Heart right ventricle (tissue), 16 donors: ENCODE results near the gene POLK. TPM values are rescaled to one million over a fixed set of nuclear protein-coding genes. Genes with fewer than 3 reads are reported as not detected.
A peak's percentile ranks its signal among the peaks of the same experiment; 100 is the strongest.

ENCODE experiments used
- ATAC-seq, 8 donors: fragments of 200-7000 bp; cut with Tn5 transposase; one replicate each; pipeline ENCODE4 v1.9.1; 2020; ENCODE audit warnings: mild to moderate bottlenecking in 8 of 8, moderate library complexity in 8 of 8, moderate number of reproducible peaks in 1 of 8
- DNase-seq, 2 donors: peaks; one replicate each; pipeline ENCODE4 v3.0.0-alpha.2; 2020
- H3K27ac ChIP-seq, 10 donors: fragments of 200-600 bp; sonication (generic) in 2 of 10; one replicate each; pipeline versions ENCODE4 v1.5.0 to v1.8.0; 2020 to 2022; ENCODE audit warnings: mild to moderate bottlenecking in 3 of 10
- H3K27me3 ChIP-seq, 7 donors: fragments of 200-600 bp; one replicate each; pipeline ENCODE4 v1.8.0; 2021 to 2022; ENCODE audit warnings: mild to moderate bottlenecking in 2 of 7
- H3K36me3 ChIP-seq, 9 donors: fragments of 200-600 bp; sonication (generic) in 1 of 9; one replicate each; pipeline versions ENCODE4 v1.5.0 to v1.8.0; 2020 to 2022; ENCODE audit warnings: mild to moderate bottlenecking in 2 of 9
- H3K4me1 ChIP-seq, 9 donors: fragments of 200-600 bp; sonication (generic) in 1 of 9; one replicate each; pipeline versions ENCODE4 v1.5.0 to v1.8.0; 2020 to 2022; ENCODE audit warnings: mild to moderate bottlenecking in 4 of 9
- H3K4me3 ChIP-seq, 10 donors: fragments of 200-600 bp; sonication (generic) in 2 of 10; one replicate each; pipeline versions ENCODE4 v1.5.0 to v1.8.0; 2020 to 2022; ENCODE audit warnings: mild to moderate bottlenecking in 7 of 10, moderate library complexity in 2 of 10
- H3K9me3 ChIP-seq, 11 donors: fragments of 200-600 bp in 10 of 11; sonication (generic) in 2 of 11; one replicate each; pipeline versions ENCODE4 v1.5.0 to v1.8.0; 2013 to 2022; ENCODE audit warnings: mild to moderate bottlenecking in 2 of 11, control low read depth in 1 of 11, moderate library complexity in 1 of 11
- CTCF ChIP-seq, 9 donors: fragments of 200-600 bp; sonication (generic) in 2 of 9; IDR thresholded peaks; one replicate each; pipeline versions ENCODE4 v1.5.0 to v1.8.0; 2021 to 2022; ENCODE audit warnings: antibody characterized with exemption in 9 of 9, mild to moderate bottlenecking in 5 of 9, moderate library complexity in 1 of 9
- WGBS, 2 donors: extraction: QIAGEN DNeasy Blood & Tissue Kit; methylation state at CpG; one replicate each; pipeline ENCODE4 v1.1.7; 2013; ENCODE audit warnings: inconsistent platforms in 1 of 2; 5-methylcytosine and 5-hydroxymethylcytosine counted together
- intact Hi-C, 10 donors: fragments of 100-400 bp; cut with DNase I; formaldehyde crosslinking; loops; one replicate each; pipeline versions ENCODE4 v1.11.1 to v1.14.2; 2022
- polyA plus RNA-seq, 2 donors: library from polyadenylated mRNA; stranded (reverse); fragments of 200-250 nt; gene quantifications; one replicate each; pipeline ENCODE4 v1.2.3, GENCODE V29; 2013
- total RNA-seq, 10 donors: library from RNA; stranded (reverse); fragmentation: NEBNext Ultra II Directional in 3 of 10; extraction: Animal tissue kit (Norgen Biotek cat#: 25700) in 3 of 10; gene quantifications; one replicate each; pipeline versions ENCODE4 v1.2.1 to v1.2.4, GENCODE V29; 2021 to 2023
- donor health status: Arrhythmogenic right ventricular cardiomyopathy.
- donor health status: ischemic (EF 13 %, LVEDD 7.1; RV severe dilation, severe dysfunction).
- donor health status: healthy with polysubstance abuse.
- donor health status: DM: no; HTN: yes; CAD: no.
- donor health status: DM: no; HTN: no; CAD: no.
- donor health status: ischemic (EF 25% LVEDD 6.9; RV normal size, moderate dysfunction).
- donor health status: ischemic (EF 25% LVEDD 5.7; RV mildly dilated, moderate dysfunction).
- donor health status: healthy.
- donor health status: DM: yes; HTN: yes; CAD: no.
- donor health status: Ischemic cardiomyopathy.
- donor health status: ischemic (EF 35%, LVEDD 5.7; RV mildly dilated, moderate dysfunction).
- donor health status: nonischemic (EF 11% LVEDD 7.7; RV severe dilation, severe dysfunction).
- donor health status: DM: yes; HTN: yes; CAD: no.
- donor health status: PGD.
- donor health status: ischemic (EF 29% LVEDD 5.4; RV normal size, mild dysfunction).
- donor health status: nonischemic (EF 23%, LVEDD 6.1; RV moderate dilation, normal function).

The POLK gene
- total and polyA plus RNA-seq, 12 donors, result 4.0 to 27.2 (median 22.6) TPM

- no peak for DNase-seq
- Histone ChIP-seq H3K27ac (peak overlapping the region in 9 of 10 donors; percentile 51 to 96 (median 94)), H3K36me3 (no peaks in the 10 kb centered on the region), H3K4me1 (peaks cover 0 to 61% (median 52%) of the 10 kb centered on the region in 9 donors), H3K4me3 (peak overlapping the region; percentile 14 to 93 (median 86)), H3K27me3 (no peaks in the 10 kb centered on the region), H3K9me3 (peaks cover 0 to 1% (median 0%) of the 10 kb centered on the region in 11 donors)
- intact Hi-C loops, result loop anchor here in 5 of 10 donors (5.0 to 10.0 kb wide), 7 partner anchors 40 to 178 kb away; partner anchors contain the start of gene HMGCR (in 2 of the 5)
- 77 to 79% methylated on average over 16 of the region's 16 CpGs for WGBS, 2 donors
- no peak for ATAC-seq
- no peak for TF ChIP-seq CTCF (IDR thresholded peaks at IDR 0.05)
These were observed 838 bp downstream of the POLK start for GRCh38 chr5:75512383-75513074.

- H3K36me3 ChIP-seq, result no peaks in the 10 kb centered on the region
- TF ChIP-seq CTCF (IDR thresholded peaks at IDR 0.05), result no peak
- 46 to 49% methylated on average over 1 of the region's 1 CpG for WGBS, 2 donors
These were observed 2.1 kb downstream of the POLK start for GRCh38 chr5:75513841-75514240.

GRCh38 chr5:75514323-75514722 lies 2.6 kb downstream of the POLK start:
- intact Hi-C loops, result loop anchor here in 5 of 10 donors (5.0 to 10.0 kb wide), 7 partner anchors 38 to 180 kb away; partner anchors contain the start of gene HMGCR (in 2 of the 5)
- Histone ChIP-seq H3K4me1 (peaks cover 0 to 53% (median 41%) of the 10 kb centered on the region in 9 donors), H3K9me3 (peaks cover 0 to under 1% (median 0%) of the 10 kb centered on the region in 11 donors), H3K27ac (no peak overlapping the region), H3K36me3 (no peaks in the 10 kb centered on the region), H3K27me3 (no peaks in the 10 kb centered on the region), H3K4me3 (no peak overlapping the region)
- DNase-seq (no peak), ATAC-seq (no peak)
- WGBS, 2 donors, result 98 to 99% methylated on average over 3 of the region's 3 CpGs
- no peak for TF ChIP-seq CTCF (IDR thresholded peaks at IDR 0.05)

More at GRCh38 chr5:75513841-75514240, 2.1 kb downstream of the POLK start:
- Histone ChIP-seq H3K27ac (no peak overlapping the region), H3K4me3 (peak overlapping the region in 1 of 10 donors; percentile 91), H3K27me3 (no peaks in the 10 kb centered on the region), H3K4me1 (peaks cover 0 to 53% (median 41%) of the 10 kb centered on the region in 9 donors), H3K9me3 (no peaks in the 10 kb centered on the region)
- DNase-seq (no peak), ATAC-seq (no peak)
- intact Hi-C loops, result loop anchor here in 5 of 10 donors (5.0 to 10.0 kb wide), 7 partner anchors 38 to 179 kb away; partner anchors contain the start of gene HMGCR (in 2 of the 5)

- intact Hi-C loops, result loop anchor here in 4 of 10 donors (10.0 kb wide), 5 partner anchors 45 to 185 kb away; partner anchors contain the start of gene HMGCR (in 2 of the 4)
These were observed 8.1 kb downstream of the POLK start for GRCh38 chr5:75519761-75520160.

More at GRCh38 chr5:75519761-75520160, 8.1 kb downstream of the POLK start:
- Histone ChIP-seq H3K4me3 (no peak overlapping the region), H3K27me3 (no peaks in the 10 kb centered on the region), H3K9me3 (peaks cover 0 to 28% (median 15%) of the 10 kb centered on the region in 11 donors), H3K27ac (no peak overlapping the region), H3K36me3 (peaks cover 0 to 20% (median 0%) of the 10 kb centered on the region in 9 donors), H3K4me1 (peaks cover 0 to 33% (median 21%) of the 10 kb centered on the region in 9 donors)
- ATAC-seq (no peak), DNase-seq (no peak)
- no peak for TF ChIP-seq CTCF (IDR thresholded peaks at IDR 0.05)
- 41 to 56% methylated on average over 1 of the region's 1 CpG for WGBS, 2 donors
